Trophoblast cell (in vitro differentiated cells and primary cell): ENCODE results near the gene BPNT1.

Experiments used
- DNase-seq, 2 donors: peaks; one replicate each; pipeline ENCODE4 v3.0.0-alpha.2; 2016
- H2AFZ ChIP-seq: 2 replicates; pipeline ENCODE4 v1.6.1; 2013; ENCODE audit warnings: low read length, moderate library complexity, mild to moderate bottlenecking; ENCODE audit not compliant: insufficient read depth, poor library complexity
- H2AK5ac ChIP-seq: 2 replicates; pipeline ENCODE4 v1.6.1; 2013; ENCODE audit warnings: mild to moderate bottlenecking, low read length
- H2BK120ac ChIP-seq: 2 replicates; pipeline ENCODE4 v1.6.1; 2013; ENCODE audit warnings: low read length, mild to moderate bottlenecking, moderate library complexity; ENCODE audit not compliant: insufficient read depth, poor library complexity
- H2BK12ac ChIP-seq: 2 replicates; pipeline ENCODE4 v1.6.1; 2013; ENCODE audit warnings: mild to moderate bottlenecking, low read length, moderate library complexity
- H2BK5ac ChIP-seq: 2 replicates; pipeline ENCODE4 v1.6.1; 2013; ENCODE audit warnings: low read length, low read depth, moderate library complexity, mild to moderate bottlenecking; ENCODE audit not compliant: poor library complexity
- H3K14ac ChIP-seq: 2 replicates; pipeline ENCODE4 v1.6.1; 2013; ENCODE audit warnings: mild to moderate bottlenecking, low read length
- H3K18ac ChIP-seq: 2 replicates; pipeline ENCODE4 v1.6.1; 2013; ENCODE audit warnings: mild to moderate bottlenecking, low read length
- H3K23ac ChIP-seq: 2 replicates; pipeline ENCODE4 v1.6.1; 2013; ENCODE audit warnings: low read length
- H3K27ac ChIP-seq: 2 replicates; pipeline ENCODE4 v1.5.1; 2013; ENCODE audit warnings: low read depth, mild to moderate bottlenecking, inconsistent platforms, low read length, moderate library complexity
- H3K27me3 ChIP-seq: 2 replicates; pipeline ENCODE4 v1.6.1; 2013; ENCODE audit warnings: inconsistent platforms, mild to moderate bottlenecking, low read length, moderate library complexity; ENCODE audit not compliant: insufficient read depth
- H3K36me3 ChIP-seq, 2 experiments: 1 replicate in 1 of 2; 2 replicates in 1 of 2; pipeline ENCODE4 v1.6.1; 2013; ENCODE audit warnings: low read length in 2 of 2, mild to moderate bottlenecking in 2 of 2, moderate library complexity in 1 of 2; ENCODE audit not compliant: insufficient read depth in 2 of 2, control insufficient read depth in 1 of 2
- H3K4ac ChIP-seq: 2 replicates; pipeline ENCODE4 v1.6.1; 2013; ENCODE audit warnings: low read depth, mild to moderate bottlenecking, low read length, moderate library complexity
- H3K4me1 ChIP-seq, 2 experiments: 1 replicate in 1 of 2; 2 replicates in 1 of 2; pipeline ENCODE4 v1.6.1; 2013; ENCODE audit warnings: low read length in 2 of 2, mild to moderate bottlenecking in 2 of 2, moderate library complexity in 1 of 2; ENCODE audit not compliant: insufficient read depth in 2 of 2, control insufficient read depth in 1 of 2
- H3K4me2 ChIP-seq: 2 replicates; pipeline ENCODE4 v1.6.1; 2013; ENCODE audit warnings: inconsistent platforms, mild to moderate bottlenecking, low read length, moderate library complexity
- H3K4me3 ChIP-seq: 2 replicates; pipeline ENCODE4 v1.5.1; 2013; ENCODE audit warnings: mild to moderate bottlenecking, low read depth, low read length, inconsistent platforms
- H3K79me1 ChIP-seq: one replicate; pipeline ENCODE4 v1.6.1; 2013; ENCODE audit warnings: low read length
- H3K79me2 ChIP-seq: 2 replicates; pipeline ENCODE4 v1.6.1; 2013; ENCODE audit warnings: low read length, mild to moderate bottlenecking; ENCODE audit not compliant: control insufficient read depth, insufficient read depth, poor library complexity
- H3K9ac ChIP-seq: 2 replicates; pipeline ENCODE4 v1.6.1; 2013; ENCODE audit warnings: mild to moderate bottlenecking, low read length
- H3K9me3 ChIP-seq: 2 replicates; pipeline ENCODE4 v1.6.1; 2013; ENCODE audit warnings: low read depth, mild to moderate bottlenecking, control low read depth, inconsistent platforms, low read length; ENCODE audit not compliant: insufficient read depth
- H4K12ac ChIP-seq: 2 replicates; pipeline ENCODE4 v1.6.1; 2013; ENCODE audit warnings: low read depth, mild to moderate bottlenecking, low read length, moderate library complexity
- H4K8ac ChIP-seq: 2 replicates; pipeline ENCODE4 v1.6.1; 2013; ENCODE audit warnings: low read depth, mild to moderate bottlenecking, low read length, moderate library complexity
- H4K91ac ChIP-seq: one replicate; pipeline ENCODE4 v1.6.1; 2013; ENCODE audit warnings: low read depth, mild to moderate bottlenecking, low read length, moderate library complexity
- WGBS: extraction: QIAGEN DNeasy Blood & Tissue Kit; methylation state at CpG from one replicate; pipeline ENCODE4 v1.1.7; 2013; ENCODE audit warnings: missing lambda C conversion rate; ENCODE audit not compliant: insufficient read length, insufficient coverage; ENCODE audit errors: extremely low coverage; 5-methylcytosine and 5-hydroxymethylcytosine counted together

BPNT1 gene

DNA sequence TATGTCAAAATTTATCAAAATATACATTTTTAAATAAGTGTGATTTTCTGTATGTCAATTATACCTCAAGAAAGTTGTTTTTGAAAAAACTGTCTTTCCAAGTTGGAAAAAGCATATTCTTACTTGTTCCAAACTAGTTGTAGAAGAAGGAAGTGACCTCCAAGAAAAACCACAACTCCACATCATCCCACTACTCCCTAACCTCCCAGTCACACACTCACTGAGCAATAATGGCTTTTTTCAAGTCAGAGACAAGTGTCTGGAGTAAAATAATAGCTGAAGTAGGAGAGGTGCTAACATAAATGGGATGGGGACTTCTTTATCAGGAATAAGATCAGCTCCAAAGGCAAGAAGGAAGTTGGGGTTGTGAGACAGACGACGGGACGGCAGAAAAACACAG is 56.7 kb downstream of the BPNT1 start:
- Histone ChIP-seq H3K14ac (no peak overlapping the region), H3K4me1 (no peaks in the 10 kb centered on the region), H3K9me3 (no peaks in the 10 kb centered on the region), H3K79me2 (peaks cover 2% of the 10 kb centered on the region), H3K18ac (no peak overlapping the region), H3K27ac (no peak overlapping the region), H3K23ac (no peak overlapping the region), H4K8ac (no peak overlapping the region), H3K9ac (no peak overlapping the region), H2BK120ac (no peak overlapping the region), H3K4me2 (no peak overlapping the region), H2AFZ (no peak overlapping the region), H3K27me3 (no peaks in the 10 kb centered on the region), H2BK12ac (no peak overlapping the region), H3K36me3 (peaks cover 4 to 12% of the 10 kb centered on the region in 2 experiments), H3K79me1 (no peaks in the 10 kb centered on the region), H4K91ac (no peak overlapping the region), H4K12ac (no peak overlapping the region), H3K4me3 (no peak overlapping the region), H2AK5ac (no peak overlapping the region), H2BK5ac (no peak overlapping the region), H3K4ac (no peak overlapping the region)
- DNase-seq: no peak
- no CpG with 5 or more reads among the region's 3 CpGs for WGBS

- Histone ChIP-seq H2BK12ac (no peak overlapping the region), H3K23ac (no peak overlapping the region), H3K27me3 (no peaks in the 10 kb centered on the region), H2BK5ac (no peak overlapping the region), H4K12ac (no peak overlapping the region), H3K27ac (no peak overlapping the region), H2AK5ac (no peak overlapping the region), H3K9me3 (no peaks in the 10 kb centered on the region), H3K18ac (no peak overlapping the region), H3K79me1 (no peaks in the 10 kb centered on the region), H3K9ac (no peak overlapping the region), H4K91ac (no peak overlapping the region), H3K36me3 (peaks cover 4 to 12% of the 10 kb centered on the region in 2 experiments), H4K8ac (no peak overlapping the region), H3K14ac (no peak overlapping the region), H3K4me1 (no peaks in the 10 kb centered on the region), H3K79me2 (no peaks in the 10 kb centered on the region), H2BK120ac (no peak overlapping the region), H3K4ac (no peak overlapping the region), H3K4me2 (no peak overlapping the region), H3K4me3 (no peak overlapping the region), H2AFZ (no peak overlapping the region)
- no CpG with 5 or more reads among the region's 2 CpGs for whole genome bisulfite sequencing
- no peak for DNase-seq
Observed at GRCh38 chr1:220031287-220031686, 58.3 kb downstream of the BPNT1 start.

DNA sequence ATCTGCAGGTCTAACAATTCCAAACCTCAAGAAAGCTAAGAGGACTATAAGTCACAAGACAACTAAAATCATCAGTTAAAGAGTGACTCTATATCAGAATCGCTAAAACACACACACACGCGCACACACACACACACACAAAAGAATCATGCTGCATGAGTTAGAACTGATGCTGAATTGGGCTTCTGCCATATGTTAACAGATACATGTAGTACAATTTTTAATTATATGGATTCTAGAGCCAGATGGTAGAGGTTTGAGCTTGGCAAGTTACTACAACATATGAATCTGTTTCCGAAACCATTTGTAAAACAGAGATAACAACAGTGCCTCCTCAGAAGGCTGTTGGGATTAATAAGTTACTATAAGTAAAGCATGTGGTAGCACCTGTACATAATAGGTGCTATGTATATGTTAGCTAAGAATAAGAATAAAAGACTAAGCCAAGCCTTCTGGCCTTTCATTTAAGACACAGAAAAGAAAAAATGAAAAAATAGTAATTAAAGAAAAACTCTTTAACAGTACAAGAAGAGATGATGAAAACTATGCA is 61.2 kb downstream of the BPNT1 start:
- H2AFZ ChIP-seq: no peak overlapping the region
- H4K91ac ChIP-seq: no peak overlapping the region
- no peak overlapping the region for H2AK5ac ChIP-seq
- no peak overlapping the region for H2BK5ac ChIP-seq
- H3K79me2 ChIP-seq: no peaks in the 10 kb centered on the region
- no peaks in the 10 kb centered on the region for H3K9me3 ChIP-seq
- H3K4me1 ChIP-seq: no peaks in the 10 kb centered on the region
- DNase-seq: no peak
- no peak overlapping the region for H3K4ac ChIP-seq
- no peak overlapping the region for H3K4me3 ChIP-seq
- H3K4me2 ChIP-seq: no peak overlapping the region
- no peaks in the 10 kb centered on the region for H3K27me3 ChIP-seq
- no peak overlapping the region for H3K27ac ChIP-seq
- H3K23ac ChIP-seq: no peak overlapping the region
- WGBS: no CpG with 5 or more reads among the region's 4 CpGs
- no peak overlapping the region for H4K8ac ChIP-seq
- H4K12ac ChIP-seq: no peak overlapping the region
- H3K79me1 ChIP-seq: no peaks in the 10 kb centered on the region
- peaks cover 9 to 12% of the 10 kb centered on the region in 2 experiments for H3K36me3 ChIP-seq
- no peak overlapping the region for H2BK120ac ChIP-seq
- H2BK12ac ChIP-seq: no peak overlapping the region
- H3K18ac ChIP-seq: no peak overlapping the region
- H3K14ac ChIP-seq: no peak overlapping the region
- H3K9ac ChIP-seq: no peak overlapping the region

DNA sequence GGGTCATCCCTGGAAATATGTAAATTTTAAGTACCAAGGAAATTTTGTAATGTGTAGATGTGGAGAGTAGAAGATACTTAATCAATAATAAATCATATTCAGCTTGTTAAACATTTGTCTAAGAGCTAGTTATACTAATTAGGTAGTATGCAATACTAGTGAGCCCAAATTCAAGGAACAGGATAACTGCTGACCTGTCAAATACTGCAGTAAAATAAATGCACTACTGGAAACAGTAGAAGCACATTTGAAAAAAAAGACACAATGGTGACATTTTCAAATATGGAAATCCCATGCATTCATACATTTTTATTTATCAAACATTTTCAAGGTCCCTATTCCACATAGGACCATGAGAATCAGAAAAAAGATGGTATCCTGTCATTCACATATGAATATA is 70.5 kb downstream of the BPNT1 start:
- Histone ChIP-seq H4K12ac (no peak overlapping the region), H3K79me2 (no peaks in the 10 kb centered on the region), H3K9ac (no peak overlapping the region), H2AK5ac (no peak overlapping the region), H4K8ac (no peak overlapping the region), H2BK5ac (no peak overlapping the region), H2AFZ (no peak overlapping the region), H3K79me1 (no peaks in the 10 kb centered on the region), H3K14ac (no peak overlapping the region), H3K4ac (no peak overlapping the region), H3K36me3 (peaks cover 14 to 16% of the 10 kb centered on the region in 2 experiments), H2BK12ac (no peak overlapping the region), H3K18ac (no peak overlapping the region), H3K27me3 (no peaks in the 10 kb centered on the region), H4K91ac (no peak overlapping the region), H3K4me1 (no peaks in the 10 kb centered on the region), H2BK120ac (no peak overlapping the region), H3K4me2 (no peak overlapping the region), H3K4me3 (no peak overlapping the region), H3K23ac (no peak overlapping the region), H3K27ac (no peak overlapping the region), H3K9me3 (no peaks in the 10 kb centered on the region)
- no peak for DNase-seq
